HG03196 (cell line): ENCODE measurements around the gene MFSD12.

Source experiments
- ATAC-seq: cut with Tn5 transposase; IDR thresholded peaks from one replicate; pipeline ENCODE4 v1.9.1; 2021; ENCODE audit not compliant: unreplicated experiment

MFSD12 gene

DNA sequence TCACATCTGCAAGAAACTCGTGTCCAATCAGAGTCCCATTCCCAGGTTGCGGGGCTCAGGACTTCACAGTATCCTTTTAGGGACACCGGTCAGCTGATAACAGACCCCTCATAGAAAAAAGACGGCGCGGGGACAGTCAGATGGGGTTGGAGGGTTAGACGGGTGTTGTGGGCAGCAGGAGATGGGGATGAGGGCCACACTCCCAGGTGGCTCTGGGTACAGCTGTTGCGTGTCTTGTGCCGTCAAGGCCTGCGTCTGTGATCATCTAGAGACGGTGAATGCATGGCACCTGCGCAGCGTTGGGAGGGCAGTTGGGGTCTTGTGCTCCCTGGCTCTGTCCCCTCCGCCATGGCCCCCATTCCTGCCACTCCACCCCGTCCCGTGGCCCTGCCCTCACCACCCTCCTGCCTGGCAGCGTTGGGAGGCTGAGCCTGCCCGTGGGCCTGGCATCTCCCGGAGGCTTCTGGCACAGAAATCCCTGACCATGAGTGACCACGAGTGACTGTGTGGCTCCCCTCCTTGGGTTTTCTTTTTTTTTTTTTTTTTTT, 32.4 kb downstream of the MFSD12 start:
- ATAC-seq, result no peak

DNA sequence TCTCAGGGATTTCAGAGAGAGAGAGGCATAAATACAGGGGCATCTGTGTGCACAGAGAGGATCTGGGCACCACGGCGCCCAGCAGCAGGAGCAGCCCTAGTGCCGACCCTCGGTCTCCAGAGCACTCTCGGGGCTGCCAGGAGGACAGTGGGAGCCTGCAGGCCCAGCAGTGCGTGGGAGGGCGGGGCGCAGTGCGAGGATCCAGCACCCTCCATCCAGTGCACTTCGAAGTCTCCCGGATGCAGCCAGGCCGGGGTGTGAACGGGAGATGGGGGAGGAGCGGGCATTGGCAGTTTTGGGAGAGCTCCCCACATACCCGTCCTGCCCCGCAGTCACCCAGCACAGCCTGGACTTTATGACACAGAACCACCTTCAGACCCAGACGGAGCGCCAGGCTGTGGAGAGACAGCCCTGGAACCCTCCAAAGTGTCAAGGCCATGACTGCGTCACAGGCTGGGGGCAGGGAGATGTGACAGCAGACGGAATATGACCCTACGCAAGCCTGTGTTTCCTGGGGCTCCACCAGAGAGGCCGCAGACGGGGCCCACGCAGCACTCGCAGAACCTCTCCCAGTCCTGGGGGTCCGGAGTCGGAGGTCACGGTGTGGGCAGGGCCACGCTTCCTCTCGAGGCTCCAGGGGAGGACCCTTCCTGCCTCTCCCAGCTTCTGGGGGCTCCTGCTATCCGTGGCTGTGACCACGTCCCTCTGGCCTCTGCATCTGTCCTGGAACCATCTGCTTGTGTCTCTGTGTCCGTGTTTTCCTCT, 33.1 kb downstream of the MFSD12 start:
- no peak for ATAC-seq

DNA sequence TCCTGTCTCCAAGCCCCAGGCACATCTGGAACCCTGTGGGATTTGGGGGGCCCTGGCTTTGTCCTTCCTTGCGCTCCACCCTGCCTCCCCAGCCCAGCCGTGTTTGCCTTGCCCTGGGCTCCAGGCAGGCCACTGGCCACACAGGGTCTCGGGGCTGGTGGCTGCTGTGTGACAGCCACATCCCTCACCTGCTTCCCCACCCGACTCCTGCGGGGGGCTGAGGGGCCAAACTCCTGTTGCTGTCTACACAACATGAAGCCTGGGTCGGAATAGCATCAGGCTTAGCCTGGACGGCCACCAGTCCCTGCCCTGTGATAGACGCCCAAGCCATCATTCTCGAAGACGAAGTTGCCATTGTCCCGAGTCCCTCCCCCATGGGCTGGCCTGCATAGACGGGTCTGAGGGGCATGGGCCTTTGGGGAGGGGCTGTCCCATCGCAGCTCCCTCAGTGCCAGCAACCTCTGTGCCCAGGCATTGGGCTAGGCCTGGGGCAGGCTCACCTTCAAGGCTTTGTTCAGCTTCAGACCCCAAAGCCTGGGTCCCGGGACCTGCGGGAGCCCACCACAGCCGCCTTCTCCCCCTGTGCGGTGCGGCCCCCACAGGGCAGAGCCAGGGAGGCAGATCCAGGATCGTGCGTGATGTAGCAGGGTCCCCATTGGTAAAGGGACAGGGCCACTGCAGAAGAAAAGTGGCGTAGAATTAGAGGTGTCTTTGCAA, 33.9 kb downstream of the MFSD12 start:
- ATAC-seq, result no peak

DNA sequence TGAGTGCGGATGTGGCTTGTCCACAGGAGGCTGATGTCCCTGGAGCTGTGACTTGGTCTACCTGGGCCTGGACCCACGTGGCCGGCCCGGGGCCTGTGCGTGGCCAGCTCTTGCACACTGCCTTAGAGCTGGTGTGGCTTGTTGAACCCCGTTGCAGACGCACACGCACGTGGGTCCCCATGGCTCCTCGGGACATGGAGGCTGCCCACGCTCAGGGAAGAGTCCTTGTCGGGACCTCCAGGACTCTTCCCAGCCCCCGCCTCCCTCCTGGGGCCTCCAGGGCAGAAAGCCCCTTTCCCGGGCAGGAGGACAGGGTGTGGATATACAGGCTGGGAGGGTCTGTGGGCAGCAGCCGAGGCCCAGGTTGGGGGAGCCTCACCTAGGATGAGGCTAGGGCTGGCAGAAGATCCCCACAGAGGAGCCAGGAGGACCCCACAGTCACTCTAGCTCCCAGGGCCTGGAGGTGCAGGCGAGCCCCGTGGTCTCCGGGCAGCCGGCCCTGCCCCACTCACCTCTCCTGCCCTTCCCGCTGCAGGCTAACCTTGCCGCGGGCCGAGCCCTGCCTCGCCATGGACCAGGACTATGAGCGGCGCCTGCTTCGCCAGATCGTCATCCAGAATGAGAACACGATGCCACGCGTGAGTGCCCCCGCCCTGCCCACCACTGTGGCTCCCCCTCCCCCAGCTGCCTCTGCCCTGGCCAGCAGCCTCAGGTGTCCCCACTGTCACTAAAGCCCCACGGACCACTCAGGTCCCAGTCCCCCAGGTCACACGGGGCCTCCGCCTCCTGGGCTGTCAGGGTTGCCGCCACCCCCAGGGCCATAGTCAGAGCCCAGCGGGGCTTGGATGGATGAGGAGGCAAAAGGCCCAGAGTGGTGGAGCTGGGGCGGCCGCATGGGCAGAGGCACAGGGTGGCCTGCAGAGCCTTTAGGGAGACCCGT, 34.7 kb downstream of the MFSD12 start:
- no peak for ATAC-seq

DNA sequence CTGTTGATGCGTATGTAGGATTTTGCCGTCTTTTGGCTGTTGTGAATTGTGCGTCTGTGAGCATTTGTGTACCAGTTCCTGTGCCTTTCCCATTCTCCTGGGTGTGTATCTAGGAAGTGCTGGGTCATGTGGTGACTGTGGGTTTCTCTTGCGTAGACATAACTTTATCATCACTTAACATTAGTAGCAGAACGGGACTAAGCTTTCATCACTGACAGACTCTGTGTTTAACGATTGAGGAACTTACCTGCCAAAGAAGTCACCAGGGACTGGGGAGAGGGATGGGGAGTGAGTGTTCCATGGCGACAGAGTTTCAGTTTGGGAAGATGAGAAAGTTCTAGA, 36.3 kb downstream of the MFSD12 start:
- no peak for ATAC-seq

DNA sequence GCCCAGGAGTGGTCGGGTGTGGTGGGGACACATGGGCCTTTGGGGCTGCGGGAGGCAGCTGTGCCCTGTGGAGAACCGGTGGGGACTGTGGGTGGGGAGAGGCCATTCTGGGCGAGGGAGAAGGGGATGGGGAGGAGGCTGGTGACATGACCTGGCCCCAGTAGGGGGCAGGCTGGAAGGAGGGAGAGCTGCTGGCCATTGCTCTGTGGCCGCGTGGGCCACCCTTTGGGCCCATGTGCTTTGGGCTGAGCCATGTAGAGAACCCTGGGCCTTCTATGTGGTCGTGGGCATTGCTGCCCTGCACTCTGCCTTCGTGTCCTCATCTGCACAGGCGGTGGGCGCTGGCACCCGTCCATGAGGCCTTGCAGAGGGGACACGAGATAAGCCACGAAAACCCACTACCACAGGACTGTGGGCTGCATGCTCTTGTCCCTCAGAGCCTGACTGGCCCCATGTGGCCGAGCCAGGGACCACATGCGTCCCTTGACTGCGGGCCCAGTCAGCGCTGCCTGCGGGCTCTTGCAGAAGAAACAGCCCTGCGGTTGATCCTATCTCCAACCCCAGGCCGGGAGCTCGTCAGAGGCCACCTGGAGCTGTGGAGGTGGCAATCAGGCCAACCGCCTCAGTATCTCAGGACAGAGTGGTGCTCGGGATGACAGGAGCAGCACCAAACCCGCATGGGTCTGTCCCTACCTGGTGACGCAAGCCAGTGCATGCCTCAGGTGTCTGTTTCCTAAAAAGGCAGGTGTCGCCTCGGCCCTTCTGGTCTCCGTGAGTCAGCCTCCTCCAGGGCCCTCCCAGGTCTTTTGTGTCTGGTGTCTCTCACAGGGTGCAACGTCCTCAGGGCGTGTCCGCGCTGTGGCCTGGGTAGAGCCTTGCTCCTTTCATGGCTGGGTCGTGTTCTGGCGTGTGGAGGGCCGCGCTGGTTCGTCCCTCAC, 37.0 kb downstream of the MFSD12 start:
- ATAC-seq, result no peak

DNA sequence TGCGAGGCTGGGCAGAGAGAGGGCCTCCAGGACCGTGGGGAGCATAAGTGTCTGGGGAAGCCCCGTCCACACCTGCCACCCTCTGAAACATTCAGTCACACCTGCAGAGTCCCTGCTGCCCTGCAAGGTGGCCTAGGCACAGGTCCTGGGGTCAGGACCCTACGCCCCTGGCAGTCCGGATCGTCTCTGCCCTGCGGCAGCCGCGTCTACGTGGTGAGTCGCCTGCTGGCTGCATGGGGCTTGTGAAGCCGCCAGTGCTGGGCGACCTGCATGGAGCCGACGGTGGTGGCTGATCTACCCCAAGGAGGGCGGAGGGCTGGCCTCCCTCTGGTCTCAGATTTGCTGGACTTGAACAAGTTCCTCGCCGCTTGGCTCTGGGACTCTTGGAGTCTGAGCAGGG, 38.3 kb downstream of the MFSD12 start:
- no peak for ATAC-seq

DNA sequence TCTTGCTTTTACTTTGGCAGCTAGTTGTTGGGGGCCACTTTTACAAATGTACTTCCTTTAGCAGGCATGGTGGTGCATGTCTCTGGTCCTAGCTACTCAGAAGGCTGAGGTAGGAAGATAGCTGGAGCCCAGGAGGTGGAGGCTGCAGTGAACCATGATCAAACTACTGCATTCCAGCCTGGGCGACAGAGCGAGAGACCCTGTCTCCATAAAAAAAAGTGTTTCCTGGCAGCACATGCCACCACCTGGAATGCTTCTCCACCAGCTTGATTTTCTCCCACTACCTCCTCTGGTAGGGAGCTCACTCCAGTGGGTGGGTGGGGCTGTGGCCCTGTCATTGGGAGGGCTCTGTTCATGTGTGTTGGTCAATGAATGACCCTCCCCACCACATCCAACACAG, 38.7 kb downstream of the MFSD12 start:
- no peak for ATAC-seq

DNA sequence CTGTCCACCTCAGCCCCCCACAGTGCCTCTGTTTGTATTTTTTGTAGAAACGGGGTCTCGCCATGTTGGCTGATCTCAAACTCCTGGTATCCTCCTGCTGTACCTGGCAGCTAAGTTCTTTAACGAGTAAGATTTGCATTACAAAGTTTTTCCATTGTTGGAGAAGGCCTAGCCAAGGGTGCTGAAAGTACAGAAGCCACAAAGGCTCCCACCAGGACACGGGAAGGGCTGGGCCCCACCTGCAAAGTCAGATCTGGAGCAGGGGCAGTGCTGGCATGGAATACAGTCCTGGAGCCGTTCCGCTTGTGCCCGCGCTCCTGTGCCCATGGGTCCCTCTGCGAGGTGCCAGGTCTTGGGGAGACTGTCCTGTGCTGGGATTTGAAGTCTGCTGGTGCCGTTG, 39.1 kb downstream of the MFSD12 start:
- ATAC-seq, result no peak

DNA sequence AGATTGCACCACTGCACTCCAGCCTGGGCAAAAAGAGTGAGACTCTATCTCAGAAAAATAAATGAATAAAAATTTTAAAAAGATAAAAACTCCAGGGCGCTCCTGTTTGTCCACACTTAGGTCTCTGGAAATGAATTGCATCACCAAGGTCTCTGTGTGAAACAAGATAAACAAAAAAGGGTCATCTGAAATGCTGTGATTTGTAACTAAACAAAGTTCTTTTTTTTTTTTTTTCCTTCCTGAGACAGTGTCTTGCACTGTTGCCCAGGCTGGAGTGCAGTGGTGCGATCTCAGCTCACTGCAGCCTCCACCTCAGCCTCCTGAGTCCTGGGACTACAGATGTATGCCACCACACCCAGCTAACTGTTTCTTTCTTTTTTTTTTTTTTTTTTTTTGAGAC, 39.7 kb downstream of the MFSD12 start:
- no peak for ATAC-seq

DNA sequence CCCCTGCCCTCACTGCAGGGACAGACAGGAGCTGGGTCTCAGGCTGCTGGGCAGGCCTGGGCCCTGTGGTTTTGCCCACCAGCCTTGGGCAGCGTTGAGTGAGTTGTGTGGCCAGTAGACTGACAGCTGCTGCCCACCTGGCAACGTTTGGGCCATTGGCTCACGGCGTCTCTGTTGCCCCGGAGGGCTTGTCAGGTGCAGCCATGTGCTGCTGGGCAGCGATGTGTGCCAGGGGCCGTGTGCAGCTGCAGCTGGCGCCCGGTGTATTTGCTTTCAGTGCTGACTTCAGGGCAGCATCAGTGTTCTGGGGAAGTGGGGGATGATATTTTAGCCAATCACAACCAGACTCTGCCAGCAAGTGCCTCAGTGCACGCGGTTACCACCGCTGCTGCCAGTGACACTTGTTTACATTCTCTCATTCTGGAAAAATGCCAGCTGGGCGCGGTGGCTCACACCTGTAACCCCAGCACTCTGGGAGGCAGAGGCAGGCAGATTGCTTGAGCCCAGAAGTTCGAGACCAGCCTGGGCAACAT, 40.6 kb downstream of the MFSD12 start:
- ATAC-seq, result no peak

DNA sequence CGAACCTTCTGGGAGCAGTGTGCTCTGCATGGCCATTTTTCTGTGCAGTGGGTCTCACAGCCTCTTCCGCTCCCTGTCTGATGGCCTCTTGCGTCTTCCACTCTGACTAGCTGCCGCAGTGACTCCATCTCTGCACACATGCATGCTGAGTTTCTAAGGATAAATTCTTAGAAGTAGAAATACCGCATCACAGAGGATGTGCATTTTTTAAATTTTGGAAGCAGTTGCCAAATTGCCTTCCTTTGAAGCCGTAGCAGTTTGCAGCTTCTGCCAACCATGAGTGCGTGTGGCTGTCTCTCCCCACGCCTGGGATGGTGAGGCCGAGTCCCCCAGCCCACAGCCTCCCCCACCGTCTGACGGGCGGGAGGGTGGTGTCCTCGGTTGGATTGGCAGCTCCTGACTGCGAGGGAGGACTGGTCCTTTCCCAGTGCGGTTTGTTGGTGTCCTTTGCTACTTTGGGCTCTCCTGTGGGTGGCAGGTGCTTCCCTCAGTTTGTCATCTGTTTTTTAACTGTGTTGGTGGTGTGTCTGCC, 41.4 kb downstream of the MFSD12 start:
- ATAC-seq, result no peak

DNA sequence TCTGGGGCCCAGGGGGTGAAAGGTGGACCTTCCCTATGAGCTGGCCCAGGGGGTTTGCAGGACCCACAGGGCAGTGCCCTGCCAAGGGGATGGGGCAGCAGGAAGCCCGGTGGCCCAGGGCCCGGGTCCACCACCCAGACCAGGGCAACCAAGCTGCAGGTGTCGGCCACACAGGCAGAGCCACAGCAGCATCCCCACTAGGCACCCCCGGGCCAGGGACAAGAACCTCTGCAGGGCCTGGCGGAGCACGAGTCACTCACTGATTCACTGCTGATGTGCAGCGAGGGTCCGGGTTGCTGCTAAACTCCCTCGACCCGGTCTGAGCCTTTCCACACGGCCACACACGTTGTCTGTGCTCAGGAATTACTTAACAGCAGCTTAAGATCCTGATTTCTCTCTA, 42.5 kb downstream of the MFSD12 start:
- ATAC-seq, result no peak

DNA sequence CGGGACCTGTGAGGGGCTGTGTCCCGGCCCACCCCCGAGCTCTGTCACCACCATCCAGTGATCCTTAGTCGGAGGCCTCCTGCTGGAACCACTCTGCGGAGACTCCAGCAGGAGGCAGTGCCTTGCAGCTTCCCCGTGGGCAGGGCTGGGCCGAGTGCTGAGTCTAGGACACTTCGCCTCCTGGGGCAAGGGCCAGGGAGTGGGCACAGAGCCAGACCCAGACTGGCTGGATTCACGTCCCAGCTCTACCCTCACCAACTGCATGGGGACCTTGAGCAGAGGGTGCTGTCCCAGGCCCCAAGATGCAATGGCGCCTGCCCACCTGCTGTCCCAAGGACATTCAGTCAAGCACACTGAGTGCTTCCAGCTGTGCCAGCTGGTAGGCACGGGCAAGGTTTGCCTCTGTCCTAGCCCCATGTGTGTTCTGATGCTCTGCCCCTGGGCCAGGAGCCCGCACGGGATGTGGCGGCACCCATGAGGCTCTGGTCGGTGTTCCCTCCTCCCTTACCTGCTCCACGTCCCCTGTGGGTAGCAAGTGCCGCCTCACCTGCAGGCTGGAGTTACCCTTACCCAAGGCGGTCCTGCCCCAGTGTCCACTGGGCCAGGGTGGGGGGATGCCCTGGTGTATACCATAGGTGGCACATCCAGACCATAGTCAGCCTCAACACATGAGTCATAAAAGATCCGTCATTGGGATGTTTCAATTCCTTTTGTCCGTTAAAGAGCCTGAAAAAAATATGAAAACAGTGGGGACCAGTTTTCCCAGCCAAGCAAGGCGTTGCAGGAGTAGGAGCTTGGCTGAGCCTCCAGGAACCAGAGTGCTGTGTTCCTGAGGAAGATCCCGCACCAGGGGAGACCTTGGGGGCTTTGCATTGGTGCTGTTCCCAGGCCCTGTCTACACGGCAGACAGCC, 43.9 kb downstream of the MFSD12 start:
- no peak for ATAC-seq

DNA sequence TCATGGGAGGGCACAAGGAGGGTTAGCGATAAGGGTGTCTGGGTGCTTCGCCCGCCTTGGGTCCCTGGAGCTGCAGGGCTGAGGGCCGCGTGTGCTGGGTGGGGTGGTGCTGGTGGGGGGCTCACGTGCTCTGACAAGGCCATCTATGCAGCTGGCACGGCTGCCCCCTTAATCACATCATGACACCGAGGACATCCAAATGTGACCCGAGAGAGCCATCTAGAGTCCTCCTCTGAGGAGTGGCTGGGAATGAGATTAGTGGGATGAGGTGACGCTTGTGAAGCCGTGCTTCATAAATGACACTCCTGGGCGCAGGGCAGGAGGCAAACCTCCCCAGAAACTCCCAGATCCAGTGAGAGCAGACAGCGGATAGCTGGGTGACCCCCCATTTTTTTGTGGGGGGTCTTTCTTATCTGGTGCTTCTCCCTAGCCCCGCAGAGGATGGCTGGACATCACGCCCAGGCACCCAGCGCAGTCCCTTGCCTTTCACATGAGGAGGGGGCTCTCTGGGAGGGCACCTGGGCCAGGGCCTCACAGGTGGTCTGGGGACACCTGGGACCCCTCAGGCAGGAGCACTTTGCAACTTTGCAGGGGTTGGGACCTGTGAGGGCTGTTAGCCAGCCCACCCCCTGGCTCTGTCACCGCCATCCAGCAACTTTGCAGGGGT, 44.7 kb downstream of the MFSD12 start:
- ATAC-seq, result no peak

DNA sequence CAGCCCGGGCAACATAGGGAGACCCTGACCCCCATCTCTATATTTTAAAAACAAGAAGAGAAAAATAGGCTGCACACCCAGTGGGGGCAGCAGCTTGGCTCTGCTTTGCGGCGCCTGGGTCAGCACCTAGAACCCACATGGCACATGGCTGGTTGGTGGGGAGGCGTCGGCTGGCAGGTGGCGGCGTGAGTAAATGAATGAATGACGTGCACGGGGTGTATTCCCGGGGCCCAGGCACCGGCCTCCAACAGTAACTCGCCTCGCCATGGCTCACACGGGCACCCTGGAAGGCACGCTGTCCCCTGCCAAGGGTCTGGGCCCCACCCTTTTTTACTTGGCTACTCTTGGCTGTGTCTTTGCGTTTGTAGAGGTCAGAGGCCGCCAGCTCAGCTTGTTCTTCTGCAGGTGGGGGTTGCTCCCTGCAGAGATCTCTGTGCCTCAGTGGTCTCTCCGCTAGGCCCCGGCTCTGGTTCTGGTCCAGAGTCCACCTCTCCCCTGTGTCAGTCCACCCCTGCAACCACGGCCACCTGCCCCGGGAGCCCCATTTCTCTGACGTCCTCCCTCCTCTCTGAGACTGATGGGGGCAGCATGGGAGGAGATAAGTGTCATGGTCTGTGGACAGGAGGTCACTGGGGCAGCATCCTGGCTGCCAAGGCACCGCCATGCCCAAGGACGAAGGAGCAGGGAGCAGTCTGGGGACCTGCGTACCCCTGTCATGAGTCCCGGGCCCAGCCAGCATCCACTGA, 45.7 kb downstream of the MFSD12 start:
- ATAC-seq, result no peak

DNA sequence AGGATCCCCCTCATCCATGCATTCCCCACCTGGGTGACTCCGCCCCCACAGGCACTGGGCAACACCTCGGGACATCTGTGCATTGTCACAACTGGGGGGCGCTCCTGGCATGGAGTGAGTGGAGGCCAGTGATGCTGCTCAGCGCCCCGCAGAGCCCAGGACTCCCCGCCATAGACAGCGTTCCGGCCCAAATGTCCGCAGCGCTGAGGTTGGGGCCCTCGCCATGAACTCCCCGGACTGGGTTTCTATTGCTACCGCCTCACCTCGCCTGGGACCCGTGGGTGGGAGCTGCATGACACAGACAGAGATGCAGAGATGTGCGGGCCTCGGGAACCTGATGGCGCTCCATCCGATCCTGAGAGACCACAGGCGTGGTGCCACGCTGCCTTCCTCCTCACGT, 46.7 kb downstream of the MFSD12 start:
- ATAC-seq, result no peak
